HepG2 (cell line): ENCODE measurements around the gene NCKAP5L. TPM values are rescaled to one million over a fixed set of nuclear protein-coding genes. Genes with fewer than 3 reads are reported as not detected.

ENCODE experiments used
- ATAC-seq: fragments of 200-7000 bp; cut with Tn5 transposase; 3 replicates; pipeline ENCODE4 v1.9.1; 2020; ENCODE audit warnings: mild to moderate bottlenecking, moderate library complexity
- BruUV-seq: library from RNA; stranded (reverse); fragments of 400-500 nt; replicated peaks from 2 replicates; lab custom pipeline; 2021; lab: Mats Ljungman, UMichigan
- CTCF ChIA-PET: fragments of 300-600 bp; formaldehyde crosslinking; extraction: SDS; loops from one replicate; lab custom pipeline; 2021; ENCODE audit warnings: low total read pairs, inconsistent platforms, low intra/inter-chr PET ratio; lab: Yijun Ruan, JAX
- POLR2A ChIA-PET: fragments of 350-600 bp; sonication (Branson Sonifier 250); formaldehyde crosslinking; loops from one replicate; lab custom pipeline; 2020; ENCODE audit warnings: antibody characterized with exemption, inconsistent platforms; lab: Yijun Ruan, JAX
- DNase-seq: peaks from one replicate; pipeline ENCODE4 v3.0.0-alpha.2; 2015; ENCODE audit warnings: low spot score
- FAIRE-seq: peaks from 3 replicates; lab custom pipeline; 2011; peaks lifted over from hg19 to GRCh38; lab: Jason Lieb, UNC
- H2AFZ ChIP-seq: one replicate; pipeline ENCODE4 v1.6.1; 2011; ENCODE audit warnings: low read length, inconsistent platforms
- H3K27ac ChIP-seq: fragments of 300-600 bp; 3 replicates; pipeline ENCODE4 v1.8.0; 2011; ENCODE audit warnings: mixed run types, mild to moderate bottlenecking, mixed read lengths, low read length, inconsistent platforms; ENCODE audit not compliant: insufficient read depth; ENCODE audit errors: extremely low read length
- H3K27me3 ChIP-seq, 2 experiments: fragments of 200-600 bp in 1 of 2; 2 replicates in 1 of 2; 3 replicates in 1 of 2; pipeline versions ENCODE4 v1.6.0 to v1.8.0; 2011; ENCODE audit warnings: low read length in 2 of 2, mild to moderate bottlenecking in 2 of 2, moderate library complexity in 2 of 2, inconsistent platforms in 1 of 2; ENCODE audit not compliant: insufficient read depth in 2 of 2, control insufficient read depth in 1 of 2
- H3K36me3 ChIP-seq, 2 experiments: fragments of 200-600 bp in 1 of 2; replicated peaks in 1 of 2; 2 replicates in 1 of 2; 3 replicates in 1 of 2; pipeline versions ENCODE4 v1.5.1 to v1.8.0; 2011; ENCODE audit warnings: low read length in 2 of 2, inconsistent platforms in 1 of 2; ENCODE audit not compliant: insufficient read depth in 2 of 2, control insufficient read depth in 1 of 2
- H3K4me1 ChIP-seq: 2 replicates; pipeline ENCODE4 v1.5.1; 2012; ENCODE audit warnings: low read length, inconsistent platforms; ENCODE audit not compliant: insufficient read depth
- H3K4me2 ChIP-seq: 2 replicates; pipeline ENCODE4 v1.6.0; 2011; ENCODE audit warnings: low read depth, low read length, inconsistent platforms
- H3K4me3 ChIP-seq, 3 experiments: fragments of 200-600 bp in 1 of 3; sonication (generic), shearing (Covaris generic) in 1 of 3; replicated peaks in 1 of 3; 2 replicates each; pipeline ENCODE4 v1.5.1; 2011 to 2016; ENCODE audit warnings: low read length in 3 of 3, inconsistent platforms in 2 of 3, low read depth in 2 of 3, mild to moderate bottlenecking in 2 of 3, control low read depth in 1 of 3, mixed read lengths in 1 of 3; ENCODE audit not compliant: insufficient read depth in 1 of 3
- H3K79me2 ChIP-seq: one replicate; pipeline ENCODE4 v1.6.1; 2011; ENCODE audit warnings: low read length, inconsistent platforms; ENCODE audit not compliant: insufficient read depth
- H3K9ac ChIP-seq: 2 replicates; pipeline ENCODE4 v1.6.0; 2011; ENCODE audit warnings: mild to moderate bottlenecking, low read depth, low read length, inconsistent platforms; ENCODE audit not compliant: insufficient read depth
- H3K9me3 ChIP-seq: 2 replicates; pipeline ENCODE4 v1.5.1; 2012; ENCODE audit warnings: mild to moderate bottlenecking, low read length
- H4K20me1 ChIP-seq: 2 replicates; pipeline ENCODE4 v1.6.0; 2011; ENCODE audit warnings: inconsistent platforms, mild to moderate bottlenecking, low read length, moderate library complexity; ENCODE audit not compliant: insufficient read depth
- BRCA1 ChIP-seq: sonication (generic); formaldehyde crosslinking; IDR thresholded peaks from 2 replicates; pipeline ENCODE4 v1.4.0; 2020; ENCODE audit warnings: missing genetic modification reagents
- CEBPZ ChIP-seq: IDR thresholded peaks from 2 replicates; pipeline ENCODE4 v1.6.1; 2012; ENCODE audit warnings: low read length, improper control_type of control experiment
- CREB1 ChIP-seq, 2 experiments: fragments of 450-650 bp in 1 of 2; IDR thresholded peaks; 2 replicates each; pipeline ENCODE4 v1.6.1; 2016 to 2017; ENCODE audit warnings: control low read depth in 1 of 2, mild to moderate bottlenecking in 1 of 2, missing compliant biosample characterization in 1 of 2, missing genetic modification characterization in 1 of 2
- HNRNPK ChIP-seq: fragments of 200-400 bp; formaldehyde crosslinking; IDR thresholded peaks from 2 replicates; pipeline ENCODE4 v1.6.1; 2018; ENCODE audit warnings: low read length, low read depth, moderate library complexity, mild to moderate bottlenecking; ENCODE audit not compliant: poor library complexity, severe bottlenecking
- JUNB ChIP-seq: sonication (generic); formaldehyde crosslinking; IDR thresholded peaks from 2 replicates; pipeline ENCODE4 v1.8.0; 2022; ENCODE audit warnings: missing genetic modification reagents, mild to moderate bottlenecking, borderline replicate concordance
- KDM2A ChIP-seq: sonication (generic); formaldehyde crosslinking; IDR thresholded peaks from 2 replicates; pipeline ENCODE4 v1.4.0; 2020; ENCODE audit warnings: low read depth, missing genetic modification reagents, borderline replicate concordance
- PRDM15 ChIP-seq: sonication (generic); formaldehyde crosslinking; IDR thresholded peaks from 2 replicates; pipeline ENCODE4 v1.4.0; 2020; ENCODE audit warnings: missing genetic modification reagents
- RORA ChIP-seq: sonication (generic); formaldehyde crosslinking; IDR thresholded peaks from 2 replicates; pipeline ENCODE4 v1.5.0; 2020; ENCODE audit warnings: mild to moderate bottlenecking, missing genetic modification reagents, moderate library complexity
- SP5 ChIP-seq: IDR thresholded peaks from 2 replicates; pipeline ENCODE4 v1.6.1; 2016; ENCODE audit warnings: low read depth, borderline replicate concordance
- U2AF1 ChIP-seq: fragments of 200-400 bp; formaldehyde crosslinking; optimal IDR thresholded peaks from 2 replicates; pipeline ENCODE3; 2017; ENCODE audit warnings: mild to moderate bottlenecking, low read depth, low read length
- ZBTB38 ChIP-seq: sonication (generic); formaldehyde crosslinking; IDR thresholded peaks from 2 replicates; pipeline ENCODE4 v1.5.1; 2020; ENCODE audit warnings: mild to moderate bottlenecking, missing genetic modification reagents
- ZNF343 ChIP-seq: sonication (generic); formaldehyde crosslinking; IDR thresholded peaks from 2 replicates; pipeline ENCODE4 v1.4.0; 2020; ENCODE audit warnings: mild to moderate bottlenecking, missing genetic modification reagents
- ZNF558 ChIP-seq: sonication (generic); formaldehyde crosslinking; IDR thresholded peaks from 2 replicates; pipeline ENCODE4 v1.9.0; 2022; ENCODE audit warnings: mild to moderate bottlenecking, missing genetic modification reagents, borderline replicate concordance
- ZNF720 ChIP-seq: sonication (generic); formaldehyde crosslinking; IDR thresholded peaks from 2 replicates; pipeline ENCODE4 v1.4.0; 2020; ENCODE audit warnings: missing genetic modification reagents
- ZNF75D ChIP-seq: sonication (generic); formaldehyde crosslinking; IDR thresholded peaks from 2 replicates; pipeline ENCODE4 v1.8.1; 2023; ENCODE audit warnings: missing genetic modification reagents, mild to moderate bottlenecking, borderline replicate concordance
- ZNF891 ChIP-seq: sonication (generic); formaldehyde crosslinking; IDR thresholded peaks from 2 replicates; pipeline ENCODE4 v1.5.0; 2020; ENCODE audit warnings: mild to moderate bottlenecking, missing genetic modification reagents
- WGBS: methylation state at CpG from one replicate; pipeline ENCODE4 v1.1.6; 2017; ENCODE audit warnings: low lambda C conversion rate; 5-methylcytosine and 5-hydroxymethylcytosine counted together
- in situ Hi-C: cut with HindIII; loops from 2 replicates; pipeline ENCODE4 v1.10.0; 2017; ENCODE audit warnings: low pct_unique_long_range_greater_than_20kb; ENCODE audit not compliant: extremely low pct_ligation_motif_present
- intact Hi-C: fragments of 100-400 bp; cut with micrococcal nuclease; formaldehyde crosslinking; loops from one replicate; pipeline ENCODE4 v1.10.0; 2022; ENCODE audit not compliant: unreplicated experiment
- polyA plus RNA-seq, 8 experiments: library from polyadenylated mRNA; depleted of rRNA in 3 of 8; stranded (reverse) in 7 of 8; unstranded in 1 of 8; fragments of >200 nt; fragmentation: Illumina TruSeq in 4 of 8; extraction: Trizol in 4 of 8; gene quantifications; 2 replicates each; pipeline versions ENCODE4 v1.2.1 to v1.2.3, GENCODE V29; 2011 to 2016; ENCODE audit warnings: low read depth in 4 of 8, missing spikeins in 1 of 8, mixed read lengths in 1 of 8; ENCODE audit not compliant: insufficient read depth in 1 of 8
- total RNA-seq, 5 experiments: library from RNA; depleted of rRNA; stranded (reverse); fragments of >200 nt; fragmentation: Illumina TruSeq; extraction: Trizol; gene quantifications; 2 replicates each; pipeline ENCODE4 v1.2.3, GENCODE V29; 2016; ENCODE audit warnings: low read depth in 1 of 5

NCKAP5L gene
- total and polyA plus RNA-seq, 2 of the 13 experiments (the other 11 are each of a cell fraction or from before 2014, with no cell fraction given), result 4.1 to 9.0 TPM

GRCh38 chr12:49842519-49843352, 14.5 kb upstream of the NCKAP5L start, which contains the start of gene BCDIN3D:
BCDIN3D (minus strand) TSS chr12:49843106; CDS start chr12:49843087, 19 bp downstream.
- H3K79me2 ChIP-seq, result peaks cover 7% of the 10 kb centered on the region
- H3K27ac ChIP-seq, result peak within 1 kb of the TSS; percentile 92
- ATAC-seq, result peak; percentile 97
- H3K36me3 ChIP-seq, result no peaks in the 10 kb centered on the region
- intact Hi-C loops (no loop called here), in situ Hi-C loops (no loop called here)
- WGBS, result 0% methylated on average over 5 of the region's 55 CpGs
- POLR2A ChIA-PET, result interaction anchor here (0.7 to 2.1 kb wide), 16 partner anchors 9 to 578 kb away, joined by 3 to 39 read pairs (median 4); partner anchors contain the start of genes NCKAP5L, PRPF40B and TMBIM6
- peak; percentile 74 for FAIRE-seq
- peaks cover 19% of the 10 kb centered on the region for H3K4me1 ChIP-seq
- H2AFZ ChIP-seq, result peak within 1 kb of the TSS; percentile 84
- peaks cover 0 to 3% of the 10 kb centered on the region in 2 experiments; a peak in 1 of 5 replicates for H3K27me3 ChIP-seq
- H3K4me2 ChIP-seq, result peak within 1 kb of the TSS; percentile 96
- BruUV-seq, result TSS peak; percentile 90
- no peaks in the 10 kb centered on the region for H4K20me1 ChIP-seq
- H3K9me3 ChIP-seq, result no peaks in the 10 kb centered on the region
- peak within 1 kb of the TSS; percentile 94 to 99 (median 97) for H3K4me3 ChIP-seq
- DNase-seq, result peak; percentile 83
- peak within 1 kb of the TSS; percentile 93 for H3K9ac ChIP-seq
- CTCF ChIA-PET, result no interaction called here
- TF ChIP-seq CREB1 (IDR thresholded peaks at IDR 0.05), result no peak
- 0 out of 2 replicates have a peak, but pooled peaks have one; percentile 31 for TF ChIP-seq CREB1 (CRISPR knock-in tag; IDR thresholded peaks at IDR 0.05)
- peak; percentile 45; the same call in 1 of the 2 replicates for TF ChIP-seq PRDM15 (CRISPR knock-in tag)
- no peak for TF ChIP-seq ZNF891 (CRISPR knock-in tag)
- TF ChIP-seq CEBPZ, result no peak
- TF ChIP-seq SP5 (CRISPR knock-in tag), result peak; percentile 34; the same call in 1 of the 2 replicates
- 0 out of 2 replicates have a peak, but pooled peaks have one; percentile 62 for TF ChIP-seq RORA (CRISPR knock-in tag)
- peak; percentile 93; the same call in 1 of the 2 replicates for TF ChIP-seq ZNF558 (CRISPR knock-in tag)
- no peak for TF ChIP-seq HNRNPK
- TF ChIP-seq KDM2A (CRISPR knock-in tag), result peak; percentile 91
- no peak for TF ChIP-seq ZNF75D
- no peak for TF ChIP-seq ZNF720 (CRISPR knock-in tag)
- TF ChIP-seq ZNF343 (CRISPR knock-in tag), result no peak
- peak; percentile 57; the same call in 1 of the 2 replicates for TF ChIP-seq BRCA1
- no peak for TF ChIP-seq JUNB (CRISPR knock-in tag)
- TF ChIP-seq ZBTB38 (CRISPR knock-in tag), result no peak
- no peak for TF ChIP-seq U2AF1
